Peyer's patch (tissue), 4 donors: ENCODE results near the gene TMEM243.

ENCODE experiments used
- CTCF ChIP-seq, 6 experiments: fragments of 450-650 bp in 4 of 6; fragments of 200-600 bp in 2 of 6; sonication (generic) in 1 of 6; IDR thresholded peaks; one replicate each; pipeline ENCODE4 v1.5.1; 2017 to 2019; ENCODE audit warnings: antibody characterized with exemption in 6 of 6, mild to moderate bottlenecking in 3 of 6, moderate library complexity in 1 of 6
- POLR2A ChIP-seq, 2 donors: fragments of 450-650 bp; IDR thresholded peaks; one replicate each; pipeline ENCODE4 v1.5.1; 2017; ENCODE audit warnings: antibody characterized with exemption in 2 of 2, mild to moderate bottlenecking in 2 of 2, moderate library complexity in 2 of 2

GRCh38 chr7:87187120-87187519 lies 32.4 kb downstream of the TMEM243 start:
- no peak for TF ChIP-seq CTCF (IDR thresholded peaks at IDR 0.05)
- no peak for TF ChIP-seq POLR2A (IDR thresholded peaks at IDR 0.05)
